ENCODE data around the gene PEAK1. TPM values are rescaled to one million over a fixed set of nuclear protein-coding genes. Genes with fewer than 3 reads are reported as not detected.

Gene PEAK1
- total RNA-seq, 4 donors from 2014 or later: 68.8 to 79.1 (median 78.7) TPM

DNA sequence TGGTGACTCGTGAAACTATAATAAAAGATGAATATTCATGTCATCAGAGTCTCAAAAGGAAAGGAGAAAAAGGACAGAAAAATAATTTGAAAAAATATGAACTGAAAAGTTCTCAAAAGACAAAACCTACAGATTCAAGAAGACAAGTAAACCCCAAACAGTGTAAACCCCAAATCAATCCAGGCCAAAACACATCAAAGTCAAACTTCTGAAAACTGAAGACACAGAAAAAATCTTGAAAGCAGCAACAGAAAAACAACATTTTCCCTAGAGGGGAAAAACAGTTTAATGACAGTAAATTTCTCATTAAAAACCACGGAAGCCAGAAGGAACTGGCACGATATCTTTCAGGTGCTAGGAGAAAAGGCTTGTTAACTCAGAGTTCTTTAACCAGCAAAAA lies 143.8 kb downstream of the PEAK1 start:
- TF ChIP-seq, protein P1, sequence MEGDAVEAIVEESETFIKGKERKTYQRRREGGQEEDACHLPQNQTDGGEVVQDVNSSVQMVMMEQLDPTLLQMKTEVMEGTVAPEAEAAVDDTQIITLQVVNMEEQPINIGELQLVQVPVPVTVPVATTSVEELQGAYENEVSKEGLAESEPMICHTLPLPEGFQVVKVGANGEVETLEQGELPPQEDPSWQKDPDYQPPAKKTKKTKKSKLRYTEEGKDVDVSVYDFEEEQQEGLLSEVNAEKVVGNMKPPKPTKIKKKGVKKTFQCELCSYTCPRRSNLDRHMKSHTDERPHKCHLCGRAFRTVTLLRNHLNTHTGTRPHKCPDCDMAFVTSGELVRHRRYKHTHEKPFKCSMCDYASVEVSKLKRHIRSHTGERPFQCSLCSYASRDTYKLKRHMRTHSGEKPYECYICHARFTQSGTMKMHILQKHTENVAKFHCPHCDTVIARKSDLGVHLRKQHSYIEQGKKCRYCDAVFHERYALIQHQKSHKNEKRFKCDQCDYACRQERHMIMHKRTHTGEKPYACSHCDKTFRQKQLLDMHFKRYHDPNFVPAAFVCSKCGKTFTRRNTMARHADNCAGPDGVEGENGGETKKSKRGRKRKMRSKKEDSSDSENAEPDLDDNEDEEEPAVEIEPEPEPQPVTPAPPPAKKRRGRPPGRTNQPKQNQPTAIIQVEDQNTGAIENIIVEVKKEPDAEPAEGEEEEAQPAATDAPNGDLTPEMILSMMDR (IDR thresholded peaks at IDR 0.05; ENCODE audit: low read depth): no peak

DNA sequence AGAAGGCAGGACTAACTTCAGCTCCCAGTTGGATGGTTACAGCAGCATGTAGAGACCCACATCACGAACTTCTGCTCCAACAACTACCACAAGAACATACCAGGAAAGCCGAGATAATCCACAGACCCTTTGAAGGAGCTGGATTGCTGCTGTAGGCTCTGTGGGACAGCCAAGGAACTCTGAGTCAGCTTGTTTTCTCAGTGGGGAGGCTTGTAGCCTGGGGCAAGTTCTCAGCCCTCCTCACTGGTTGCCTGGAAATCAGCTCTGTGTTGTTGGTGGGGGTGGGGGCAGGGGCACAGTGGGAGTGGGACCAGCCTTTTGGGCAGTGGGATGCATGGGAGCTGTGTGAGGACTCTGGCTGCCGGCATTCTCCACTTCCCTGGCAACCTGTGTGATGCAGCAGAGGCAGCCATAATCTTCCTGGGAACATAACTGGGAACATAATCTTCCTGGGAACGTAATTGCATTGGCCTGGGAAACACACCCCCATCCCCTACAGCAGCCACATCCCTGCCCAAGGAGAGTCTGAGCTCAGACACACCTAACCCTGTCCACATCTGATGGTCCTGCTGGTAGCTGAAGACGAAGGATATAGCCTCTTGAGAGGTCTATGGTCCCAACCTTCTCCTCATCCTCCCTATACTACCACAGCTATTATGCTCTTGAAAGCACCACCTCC lies 153.1 kb downstream of the PEAK1 start:
- TF ChIP-seq, protein P1 (IDR thresholded peaks at IDR 0.05; ENCODE audit: low read depth): no peak

DNA sequence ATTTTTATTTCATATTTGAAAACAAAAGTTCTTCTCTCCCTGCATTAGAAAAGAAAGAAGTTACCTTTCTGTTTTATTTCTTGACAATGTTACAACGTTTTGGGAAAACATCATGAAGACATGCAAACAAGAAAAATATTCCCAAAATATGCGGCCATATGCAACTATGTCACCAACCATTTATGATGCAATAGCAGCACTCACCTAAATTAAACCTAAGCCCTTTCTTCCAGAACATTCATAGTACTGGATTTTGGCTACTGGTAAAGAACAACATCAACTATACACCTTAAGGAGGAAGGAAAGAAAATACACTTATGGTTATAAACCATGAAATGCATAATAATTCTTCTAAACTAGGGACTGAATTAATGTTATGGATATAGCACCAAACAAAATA lies 164.5 kb downstream of the PEAK1 start:
- TF ChIP-seq, protein P1 (IDR thresholded peaks at IDR 0.05; ENCODE audit: low read depth): no peak

DNA sequence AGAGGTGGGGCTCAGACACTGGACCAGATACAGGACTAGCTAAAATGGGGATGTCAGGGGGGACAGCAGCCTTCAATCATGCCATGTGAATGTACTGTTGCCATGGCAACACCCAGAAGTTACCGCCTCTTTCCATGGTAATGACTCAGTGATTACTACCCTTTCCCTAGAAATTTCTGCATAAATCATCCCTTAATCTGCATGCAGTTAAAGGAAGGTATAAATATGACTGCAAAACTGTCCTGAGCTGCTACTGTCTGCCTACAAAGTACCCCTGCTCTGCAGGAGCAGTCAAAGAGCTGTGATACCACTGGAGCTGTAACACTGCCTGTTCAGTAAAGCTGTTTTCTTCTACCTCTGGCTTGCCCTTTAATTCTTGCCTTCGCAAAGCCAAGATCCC lies 168.2 kb downstream of the PEAK1 start:
- TF ChIP-seq, protein P1 (IDR thresholded peaks at IDR 0.05; ENCODE audit: low read depth): no peak

DNA sequence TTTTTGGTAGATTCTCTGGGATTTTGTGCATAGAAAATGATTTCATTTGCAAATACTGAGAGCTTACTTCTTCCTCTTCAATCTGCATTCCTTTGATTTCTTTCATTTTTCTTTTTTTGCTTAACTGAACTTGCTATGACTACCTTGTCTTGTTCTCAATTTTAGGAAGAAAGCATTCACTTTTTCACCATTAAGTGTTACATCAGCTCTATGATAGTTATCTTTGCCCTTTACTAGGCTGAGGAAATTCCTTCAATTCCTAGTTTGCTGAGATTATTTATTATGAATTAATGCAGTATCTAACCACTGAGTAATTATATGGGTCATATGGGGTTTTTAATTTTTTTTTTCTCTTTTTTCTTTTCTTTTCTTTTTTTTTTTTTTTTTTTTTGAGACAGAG lies 172.8 kb downstream of the PEAK1 start:
- TF ChIP-seq, protein P1 (IDR thresholded peaks at IDR 0.05; ENCODE audit: low read depth): no peak

DNA sequence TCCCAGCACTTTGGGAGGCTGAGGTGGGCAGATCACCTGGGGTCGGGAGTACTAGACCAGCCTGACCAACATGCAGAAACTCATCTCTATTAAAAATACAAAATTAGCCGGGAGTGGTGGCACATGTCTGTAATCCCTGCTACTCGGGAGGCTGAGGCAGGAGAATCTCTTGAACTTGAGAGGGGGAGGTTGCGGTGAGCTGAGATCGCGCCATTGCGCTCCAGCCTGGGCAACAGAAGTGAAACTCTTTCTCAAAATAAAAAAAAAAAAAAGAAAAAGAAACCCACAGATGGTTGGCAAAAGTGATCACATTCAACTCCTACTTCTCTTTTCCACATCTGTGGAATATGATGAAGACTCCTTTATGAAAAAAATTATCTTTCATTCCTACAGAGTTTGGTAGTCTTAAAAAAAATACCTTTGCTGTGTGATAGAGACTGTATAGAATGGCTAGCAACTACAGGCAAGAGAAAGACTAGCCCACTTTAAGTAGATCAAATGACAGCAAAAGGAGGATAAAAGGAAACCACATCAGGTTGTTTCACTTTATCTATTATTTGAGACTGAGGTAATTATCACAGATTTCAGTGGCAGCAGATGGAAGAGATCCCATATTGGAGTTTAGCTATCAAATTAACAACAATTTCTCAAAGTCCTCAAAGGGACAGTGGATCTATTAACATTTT lies 176.0 kb downstream of the PEAK1 start:
- TF ChIP-seq, protein P1 (IDR thresholded peaks at IDR 0.05; ENCODE audit: low read depth): no peak

DNA sequence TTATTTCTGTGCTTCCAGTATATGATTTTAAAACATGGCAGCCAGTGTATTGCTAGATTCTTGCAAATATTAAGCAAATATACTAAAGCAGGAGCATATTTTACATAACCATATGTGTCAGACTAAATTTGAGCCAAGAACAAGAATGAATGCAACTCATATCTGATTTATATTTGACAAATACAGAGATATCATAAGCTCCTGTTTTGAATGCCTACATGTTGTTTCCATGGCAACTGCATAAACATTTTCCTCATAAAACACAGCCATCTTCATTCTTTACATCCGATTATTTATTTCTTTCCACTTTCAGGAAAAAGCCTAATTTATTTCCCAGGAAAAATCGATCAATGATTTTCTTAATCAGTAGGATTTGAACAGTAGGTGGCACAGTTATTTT lies 176.8 kb downstream of the PEAK1 start:
- TF ChIP-seq, protein P1 (IDR thresholded peaks at IDR 0.05; ENCODE audit: low read depth): no peak
